Activated naive CD4-positive, alpha-beta T cell treated with anti-CD3 and anti-CD28 coated beads, Interleukin-2, amount 50 U/mL, for 16 hours (primary cell): ENCODE data around the gene TKTL1.

ENCODE experiments used
- DNase-seq: peaks from one replicate; pipeline ENCODE4 v3.0.0-alpha.2; 2020

The TKTL1 gene

GRCh38 chrX:154363706-154364439 is 68.3 kb downstream of the TKTL1 start:
- no peak for DNase-seq

- DNase-seq = no peak
These were observed 69.5 kb downstream of the TKTL1 start for GRCh38 chrX:154365052-154365600.

GRCh38 chrX:154365997-154366665 is 70.5 kb downstream of the TKTL1 start:
- no peak for DNase-seq

- DNase-seq = no peak
These were observed 71.1 kb downstream of the TKTL1 start for GRCh38 chrX:154366666-154367055.

GRCh38 chrX:154367474-154368308 is 72.1 kb downstream of the TKTL1 start:
- DNase-seq = no peak

- peak; percentile 83 for DNase-seq
These were observed 73.2 kb downstream of the TKTL1 start for GRCh38 chrX:154368630-154369448.

GRCh38 chrX:154369449-154370299 is 74.1 kb downstream of the TKTL1 start:
- DNase-seq = peak; percentile 55

- no peak for DNase-seq
These were observed 74.9 kb downstream of the TKTL1 start for GRCh38 chrX:154370300-154371016.

GRCh38 chrX:154371017-154371788 is 75.6 kb downstream of the TKTL1 start:
- DNase-seq = peak; percentile 91

- DNase-seq = no peak
These were observed 76.2 kb downstream of the TKTL1 start for GRCh38 chrX:154371789-154372300.

- no peak for DNase-seq
These were observed 77.0 kb downstream of the TKTL1 start for GRCh38 chrX:154372612-154373022.

GRCh38 chrX:154373340-154374306 is 78.0 kb downstream of the TKTL1 start:
- no peak for DNase-seq

GRCh38 chrX:154374313-154375155 is 78.9 kb downstream of the TKTL1 start, which contains the start of gene FLNA:
FLNA (minus strand) TSS chrX:154374634; CDS start chrX:154371245, 3,389 bp downstream.
- DNase-seq = no peak

- DNase-seq = no peak
These were observed 79.5 kb downstream of the TKTL1 start for GRCh38 chrX:154375156-154375504.

GRCh38 chrX:154376774-154377173 is 81.2 kb downstream of the TKTL1 start:
- DNase-seq = no peak

- peak; percentile 44 for DNase-seq
These were observed 82.6 kb downstream of the TKTL1 start for GRCh38 chrX:154378059-154378798.
